ENCODE data around the gene CDKL2. TPM values are rescaled to one million over a fixed set of nuclear protein-coding genes. Genes with fewer than 3 reads are reported as not detected.

Gene CDKL2
- total and polyA plus RNA-seq, 9 of the 15 experiments (the other 6 are each of a cell fraction or from before 2014, with no cell fraction given), result 0.01 to 0.16 TPM; not detected in 7

- TF ChIP-seq RBM17 (IDR thresholded peaks at IDR 0.05; ENCODE audit: borderline replicate concordance, low read depth, low read length) (no peak), NFATC3 (IDR thresholded peaks at IDR 0.05) (no peak), GATAD2A (IDR thresholded peaks at IDR 0.05) (no peak), MTA2 (IDR thresholded peaks at IDR 0.05; ENCODE audit: low read depth) (no peak)
Observed at GRCh38 chr4:75644095-75644494, 13.8 kb upstream of the CDKL2 start (continued).

GRCh38 chr4:75643651-75644050 lies 13.3 kb upstream of the CDKL2 start:
- H3K4me1 ChIP-seq (replicated peaks in 1 of 2; ENCODE audit: control insufficient read depth in 2 of 2, insufficient read depth in 2 of 2, low read length in 2 of 2), result no peaks in the 10 kb centered on the region
- no peaks in the 10 kb centered on the region for H3K79me2 ChIP-seq (ENCODE audit: control insufficient read depth, insufficient read depth, low read length)
- ATAC-seq, result peak; percentile 10; the same call in 1 of the 3 replicates
- CTCF ChIA-PET (ENCODE audit: low intra/inter-chr PET ratio), result no interaction called here
- no peak overlapping the region for H3K4me2 ChIP-seq (ENCODE audit: insufficient read depth, low read length)
- no peak for FAIRE-seq
- H3K36me3 ChIP-seq (ENCODE audit: control insufficient read depth, insufficient read depth, low read length), result peaks cover 63% of the 10 kb centered on the region
- no peak overlapping the region for H3K4me3 ChIP-seq
- no peak overlapping the region for H3K9ac ChIP-seq (ENCODE audit: insufficient read depth in 1 of 2, low read depth in 2 of 2, low read length in 2 of 2)
- 81% methylated on average over 3 of the region's 3 CpGs for WGBS (ENCODE audit: insufficient coverage, low coverage, missing lambda C conversion rate)
- intact Hi-C loops (cut with micrococcal nuclease), result no loop called here
- H3K9me1 ChIP-seq (ENCODE audit: control insufficient read depth, insufficient read depth, low read length), result no peaks in the 10 kb centered on the region
- no peaks in the 10 kb centered on the region for H3K9me3 ChIP-seq (replicated peaks; ENCODE audit: control insufficient read depth, insufficient read depth, low read depth, low read length)
- no peaks in the 10 kb centered on the region for H4K20me1 ChIP-seq (replicated peaks; ENCODE audit: control insufficient read depth, insufficient read depth, low read length)
- in situ Hi-C loops (cut with MboI), result no loop called here
- no peak overlapping the region for H2AFZ ChIP-seq (ENCODE audit: low read depth, low read length)
- POLR2A ChIA-PET, result interaction anchor here (0.8 to 1.5 kb wide), 2 partner anchors 10 to 82 kb away, joined by 3 to 6 read pairs; no protein-coding TSS in a partner anchor
- no peak overlapping the region for H3K27ac ChIP-seq (ENCODE audit: extremely low read depth, low read depth, low read length)
- DNase-seq (ENCODE audit: extremely low read depth in 1 of 4, low spot score in 3 of 4), result no peak
- TF ChIP-seq POLR2AphosphoS2 (IDR thresholded peaks at IDR 0.05; ENCODE audit: low read length) (0 out of 2 replicates have a peak, but pooled peaks have one; percentile 37), ZNF277 (CRISPR knock-in tag; IDR thresholded peaks at IDR 0.05; ENCODE audit: borderline replicate concordance) (no peak)
- TSS peak; percentile 26 for BruUV-seq (replicated peaks)
- no peaks in the 10 kb centered on the region for H3K27me3 ChIP-seq (ENCODE audit: control insufficient read depth in 2 of 2, insufficient read depth in 2 of 2, low read length in 2 of 2)

Measured in K562 (cell line).